Measurements from ENCODE around the gene LSM11. TPM values are rescaled to one million over a fixed set of nuclear protein-coding genes. Genes with fewer than 3 reads are reported as not detected.

LSM11 gene
- total and polyA plus RNA-seq, 2 of the 4 experiments (the other 2 are of a cell fraction): 1.4 to 3.0 TPM

- Histone ChIP-seq H3K56ac (ENCODE audit: extremely low read depth, insufficient read depth, low read length) (no peak overlapping the region), H3K36me3 (ENCODE audit: control insufficient read depth, insufficient read depth, low read length) (no peaks in the 10 kb centered on the region), H2BK20ac (ENCODE audit: low read depth, low read length) (no peak overlapping the region), H4K8ac (ENCODE audit: low read depth in 2 of 2, low read length in 2 of 2) (no peak overlapping the region), H2BK15ac (ENCODE audit: low read depth, low read length) (no peak overlapping the region), H2AK5ac (ENCODE audit: low read depth, low read length) (no peak overlapping the region), H3K9me1 (ENCODE audit: insufficient read depth, low read length) (no peaks in the 10 kb centered on the region), H3K4ac (ENCODE audit: low read depth, low read length) (no peak overlapping the region), H3K4me1 (ENCODE audit: control insufficient read depth, insufficient read depth, low read length) (no peaks in the 10 kb centered on the region), H3K9me3 (ENCODE audit: control insufficient read depth, insufficient read depth, low read length) (peaks cover 5% of the 10 kb centered on the region; the same call in 1 of the 2 replicates), H4K5ac (ENCODE audit: low read depth, low read length) (no peak overlapping the region), H3K27ac (ENCODE audit: insufficient read depth, low read length) (no peak overlapping the region), H3K14ac (replicated peaks; ENCODE audit: low read depth, low read length) (no peak overlapping the region), H2BK120ac (ENCODE audit: low read depth, low read length) (no peak overlapping the region), H3K4me2 (ENCODE audit: low read depth, low read length) (no peak overlapping the region), H3K79me1 (ENCODE audit: low read depth in 1 of 2, low read length in 2 of 2) (no peaks in the 10 kb centered on the region), H3K18ac (ENCODE audit: low read depth, low read length) (no peak overlapping the region), H3K23ac (ENCODE audit: low read depth, low read length) (no peak overlapping the region), H3K27me3 (ENCODE audit: control insufficient read depth, insufficient read depth, low read length) (no peaks in the 10 kb centered on the region), H4K91ac (ENCODE audit: insufficient read depth, low read depth, low read length) (no peak overlapping the region), H3K9ac (ENCODE audit: low read depth, low read length) (no peak overlapping the region), H2AFZ (replicated peaks; ENCODE audit: low read length, poor library complexity) (no peak overlapping the region), H4K20me1 (ENCODE audit: insufficient read depth, low read length) (no peaks in the 10 kb centered on the region), H2AK9ac (replicated peaks; ENCODE audit: low read depth, low read length, poor library complexity) (no peak overlapping the region), H3K4me3 (ENCODE audit: insufficient read depth, low read depth, low read length) (no peak overlapping the region), H2BK5ac (ENCODE audit: low read depth, low read length, poor library complexity, severe bottlenecking) (no peak overlapping the region)
- BruUV-seq (replicated peaks): no TSS peak
- DNase-seq: no peak
- ChIA-PET POLR2A (ENCODE audit: unreplicated experiment) (interaction anchor here (0.6 kb wide), 1 partner anchor 548 kb away, joined by 9 read pairs; no protein-coding TSS in a partner anchor), CTCF (no interaction called here)
- WGBS, 2 experiments (ENCODE audit: extremely low coverage in 2 of 2, insufficient read length in 1 of 2): no CpG with 5 or more reads among the region's 3 CpGs
- in situ Hi-C loops (cut with MboI; ENCODE audit: low sequenced_read_pairs) (no loop called here), intact Hi-C loops (cut with micrococcal nuclease) (no loop called here), dilution Hi-C loops (cut with HindIII; ENCODE audit: low sequenced_read_pairs, unreplicated experiment) (no loop called here)
- no peak for ATAC-seq (ENCODE audit: low read depth)
- TF ChIP-seq MAFK (IDR thresholded peaks at IDR 0.05; ENCODE audit: low read depth, low read length): no peak
- no peak for TF ChIP-seq RAD21 (IDR thresholded peaks at IDR 0.05; ENCODE audit: low read length)
- TF ChIP-seq NFE2L2 (IDR thresholded peaks at IDR 0.05; ENCODE audit: low read depth, low read length): no peak
- no peak for TF ChIP-seq ELK1 (IDR thresholded peaks at IDR 0.05; ENCODE audit: borderline replicate concordance, low read depth, low read length)
- no peak for TF ChIP-seq MXI1 (IDR thresholded peaks at IDR 0.05; ENCODE audit: borderline replicate concordance, low read depth, low read length)
- TF ChIP-seq FOS (IDR thresholded peaks at IDR 0.05; ENCODE audit: low read depth, low read length): no peak
- TF ChIP-seq MAZ (IDR thresholded peaks at IDR 0.05; ENCODE audit: borderline replicate concordance, low read depth, low read length): no peak
- no peak for TF ChIP-seq RCOR1 (IDR thresholded peaks at IDR 0.05; ENCODE audit: insufficient replicate concordance, low read length)
- TF ChIP-seq SMC3 (IDR thresholded peaks at IDR 0.05; ENCODE audit: low read depth, low read length): no peak
- no peak for TF ChIP-seq POLR2A (IDR thresholded peaks at IDR 0.05; ENCODE audit: low read depth, low read length)
- no peak for TF ChIP-seq BHLHE40 (IDR thresholded peaks at IDR 0.05; ENCODE audit: low read depth, low read length)
- no peak for TF ChIP-seq CEBPB (IDR thresholded peaks at IDR 0.05; ENCODE audit: low read depth, low read length)
- TF ChIP-seq, protein P1, sequence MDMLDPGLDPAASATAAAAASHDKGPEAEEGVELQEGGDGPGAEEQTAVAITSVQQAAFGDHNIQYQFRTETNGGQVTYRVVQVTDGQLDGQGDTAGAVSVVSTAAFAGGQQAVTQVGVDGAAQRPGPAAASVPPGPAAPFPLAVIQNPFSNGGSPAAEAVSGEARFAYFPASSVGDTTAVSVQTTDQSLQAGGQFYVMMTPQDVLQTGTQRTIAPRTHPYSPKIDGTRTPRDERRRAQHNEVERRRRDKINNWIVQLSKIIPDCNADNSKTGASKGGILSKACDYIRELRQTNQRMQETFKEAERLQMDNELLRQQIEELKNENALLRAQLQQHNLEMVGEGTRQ (IDR thresholded peaks at IDR 0.05; ENCODE audit: low read depth, low read length): no peak
- no peak for TF ChIP-seq CHD1 (IDR thresholded peaks at IDR 0.05; ENCODE audit: low read depth, low read length)
- TF ChIP-seq, protein P2, sequence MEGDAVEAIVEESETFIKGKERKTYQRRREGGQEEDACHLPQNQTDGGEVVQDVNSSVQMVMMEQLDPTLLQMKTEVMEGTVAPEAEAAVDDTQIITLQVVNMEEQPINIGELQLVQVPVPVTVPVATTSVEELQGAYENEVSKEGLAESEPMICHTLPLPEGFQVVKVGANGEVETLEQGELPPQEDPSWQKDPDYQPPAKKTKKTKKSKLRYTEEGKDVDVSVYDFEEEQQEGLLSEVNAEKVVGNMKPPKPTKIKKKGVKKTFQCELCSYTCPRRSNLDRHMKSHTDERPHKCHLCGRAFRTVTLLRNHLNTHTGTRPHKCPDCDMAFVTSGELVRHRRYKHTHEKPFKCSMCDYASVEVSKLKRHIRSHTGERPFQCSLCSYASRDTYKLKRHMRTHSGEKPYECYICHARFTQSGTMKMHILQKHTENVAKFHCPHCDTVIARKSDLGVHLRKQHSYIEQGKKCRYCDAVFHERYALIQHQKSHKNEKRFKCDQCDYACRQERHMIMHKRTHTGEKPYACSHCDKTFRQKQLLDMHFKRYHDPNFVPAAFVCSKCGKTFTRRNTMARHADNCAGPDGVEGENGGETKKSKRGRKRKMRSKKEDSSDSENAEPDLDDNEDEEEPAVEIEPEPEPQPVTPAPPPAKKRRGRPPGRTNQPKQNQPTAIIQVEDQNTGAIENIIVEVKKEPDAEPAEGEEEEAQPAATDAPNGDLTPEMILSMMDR (conservative IDR thresholded peaks at IDR 0.05; ENCODE audit: low read depth, low read length): no peak
- no peak for TF ChIP-seq RFX5 (IDR thresholded peaks at IDR 0.05; ENCODE audit: low read depth, low read length)
Measured at GRCh38 chr5:157703736-157704135, 39.8 kb upstream of the LSM11 start.
